ENCODE results near the gene HIP1. TPM values are rescaled to one million over a fixed set of nuclear protein-coding genes. Genes with fewer than 3 reads are reported as not detected.
"Not testable (repeated sequence)": the region's sequence is repeated elsewhere in the genome, so short reads cannot be mapped to it uniquely, and the experiment has no call there.

Gene HIP1
- total RNA-seq, 8 experiments from 2014 or later = 1.8 to 28.4 (median 19.1) TPM

DNA sequence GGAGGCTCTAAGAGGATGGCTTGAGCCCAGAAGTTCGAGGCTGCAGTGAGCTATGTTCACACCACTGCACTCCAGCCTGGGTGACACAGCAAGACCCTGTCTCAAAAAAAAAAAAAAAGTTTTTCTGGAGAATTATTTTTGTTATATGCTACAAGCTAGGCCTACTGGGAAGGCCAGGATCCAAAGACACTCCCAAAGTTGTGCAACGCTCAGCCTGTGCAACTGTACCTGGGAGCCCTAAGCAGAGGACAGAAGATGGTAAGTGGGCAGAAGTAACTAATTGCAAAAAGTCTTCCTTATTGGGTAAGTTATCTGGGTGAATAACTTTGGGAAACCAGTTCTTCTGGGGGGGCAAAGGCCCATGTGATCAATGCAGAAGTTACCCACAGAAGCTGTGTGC lies 17.3 kb downstream of the HIP1 start:
- no peak for ATAC-seq (replicated peaks in 6 of 8)
- H3K27ac ChIP-seq = no peak overlapping the region
- in situ Hi-C loops (cut with MboI; ENCODE audit: low pct_unique_long_range_greater_than_20kb in 2 of 9, low sequenced_read_pairs in 9 of 9, unreplicated experiment in 9 of 9) = loop anchor here in 1 of 9 experiments (10.0 kb wide), 1 partner anchor 187 kb away; no protein-coding TSS in a partner anchor
- 33 to 100% (median 96%) methylated on average over 1 to 2 of the region's 2 CpGs; no CpG with 5 or more reads in 6 of the 10 experiments for WGBS, 10 experiments
- H3K4me3 ChIP-seq = no peak overlapping the region
- H3K4me1 ChIP-seq (replicated peaks in 1 of 2) = no peaks in the 10 kb centered on the region

DNA sequence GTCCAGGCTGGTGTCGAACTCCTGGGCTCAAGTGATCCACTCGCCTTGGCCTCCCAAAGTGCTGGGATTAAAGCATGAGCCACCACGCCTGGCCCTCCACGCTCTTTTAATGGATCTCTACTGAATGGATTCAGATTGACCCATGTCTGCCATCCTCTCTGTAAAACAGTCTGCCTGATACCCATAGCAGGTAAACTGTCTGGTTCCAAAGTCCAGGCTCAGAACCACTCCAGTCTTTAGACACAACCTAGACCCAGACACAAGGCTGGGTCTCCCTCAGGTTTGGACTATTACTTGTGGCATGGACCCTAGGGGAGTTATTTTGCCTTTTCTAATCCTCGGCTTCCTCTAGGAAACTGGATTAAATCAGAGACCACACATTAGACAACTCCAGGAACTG lies 19.1 kb downstream of the HIP1 start:
- no peaks in the 10 kb centered on the region for H3K4me1 ChIP-seq (replicated peaks in 1 of 2)
- no peak for ATAC-seq (replicated peaks in 6 of 8)
- WGBS, 10 experiments = 86 to 100% (median 96%) methylated on average over 1 to 5 of the region's 5 CpGs; no CpG with 5 or more reads in 5 of the 10 experiments
- no peak overlapping the region for H3K4me3 ChIP-seq
- in situ Hi-C loops (cut with MboI; ENCODE audit: low pct_unique_long_range_greater_than_20kb in 2 of 9, low sequenced_read_pairs in 9 of 9, unreplicated experiment in 9 of 9) = loop anchor here in 1 of 9 experiments (10.0 kb wide), 1 partner anchor 185 kb away; no protein-coding TSS in a partner anchor
- no peak overlapping the region for H3K27ac ChIP-seq

DNA sequence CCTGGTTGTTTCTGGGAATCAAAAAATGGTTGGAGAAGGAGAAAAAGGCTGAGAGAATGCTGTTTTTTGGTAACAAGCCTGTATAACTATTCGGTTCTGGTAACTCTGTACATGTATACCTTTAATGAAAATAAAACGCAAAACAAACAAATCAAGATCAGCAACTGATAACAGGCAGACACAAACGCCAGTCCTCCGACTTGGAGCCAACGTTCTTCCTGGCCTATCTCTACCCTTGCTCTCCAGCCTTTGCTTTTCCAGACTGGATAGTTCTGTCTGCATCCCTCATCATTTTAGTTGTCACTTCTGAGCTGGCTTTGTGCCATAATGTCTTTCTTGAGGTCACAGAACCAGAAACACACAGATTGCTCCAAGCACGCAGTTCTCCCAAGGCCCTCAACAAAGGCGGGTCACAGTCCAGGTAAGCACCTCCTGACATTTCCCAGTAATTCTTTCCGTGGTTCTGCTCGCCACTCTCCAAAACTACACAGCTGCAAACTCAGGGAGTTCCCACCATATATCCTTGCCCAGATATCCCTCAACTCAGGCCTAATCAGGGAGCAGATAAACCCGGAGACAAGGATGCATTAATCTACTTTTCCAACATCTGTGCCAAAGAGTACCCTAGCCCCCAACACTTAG lies 20.2 kb downstream of the HIP1 start:
- H3K27ac ChIP-seq = no peak overlapping the region
- 73 to 96% (median 89%) methylated on average over 2 to 8 of the region's 10 CpGs for WGBS, 10 experiments

DNA sequence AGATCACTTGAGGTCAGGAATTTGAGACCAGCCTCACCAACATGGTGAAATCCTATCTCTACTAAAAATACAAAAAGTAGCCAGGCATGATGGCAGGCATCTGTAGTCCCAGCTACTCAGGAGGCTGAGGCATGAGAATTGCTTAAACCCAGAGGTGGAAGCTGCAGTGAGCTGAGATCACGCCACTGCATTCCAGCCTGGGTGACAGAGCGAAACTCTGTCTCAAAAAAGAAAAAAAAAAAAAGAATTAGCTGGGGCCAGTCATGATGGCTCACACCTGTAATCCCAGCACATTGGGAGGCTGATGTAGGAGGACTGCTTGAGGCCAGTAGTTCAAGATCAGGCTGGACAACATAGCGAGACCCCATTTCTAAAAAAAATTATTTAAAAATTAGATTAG lies 21.0 kb downstream of the HIP1 start:
- H3K4me1 ChIP-seq (replicated peaks in 1 of 2); ATAC-seq (replicated peaks in 6 of 8); in situ Hi-C loops (cut with MboI; ENCODE audit: low pct_unique_long_range_greater_than_20kb in 2 of 9, low sequenced_read_pairs in 9 of 9, unreplicated experiment in 9 of 9); H3K4me3 ChIP-seq; H3K27ac ChIP-seq: not testable (repeated sequence)
- 49 to 100% (median 97%) methylated on average over 1 to 3 of the region's 3 CpGs for WGBS, 10 experiments

More for the DNA sequence above, 20.2 kb downstream of the HIP1 start:
- H3K4me1 ChIP-seq (replicated peaks in 1 of 2) = no peaks in the 10 kb centered on the region
- in situ Hi-C loops (cut with MboI; ENCODE audit: low pct_unique_long_range_greater_than_20kb in 2 of 9, low sequenced_read_pairs in 9 of 9, unreplicated experiment in 9 of 9) = no loop called here
- ATAC-seq (replicated peaks in 6 of 8) = no peak
- no peak overlapping the region for H3K4me3 ChIP-seq

DNA sequence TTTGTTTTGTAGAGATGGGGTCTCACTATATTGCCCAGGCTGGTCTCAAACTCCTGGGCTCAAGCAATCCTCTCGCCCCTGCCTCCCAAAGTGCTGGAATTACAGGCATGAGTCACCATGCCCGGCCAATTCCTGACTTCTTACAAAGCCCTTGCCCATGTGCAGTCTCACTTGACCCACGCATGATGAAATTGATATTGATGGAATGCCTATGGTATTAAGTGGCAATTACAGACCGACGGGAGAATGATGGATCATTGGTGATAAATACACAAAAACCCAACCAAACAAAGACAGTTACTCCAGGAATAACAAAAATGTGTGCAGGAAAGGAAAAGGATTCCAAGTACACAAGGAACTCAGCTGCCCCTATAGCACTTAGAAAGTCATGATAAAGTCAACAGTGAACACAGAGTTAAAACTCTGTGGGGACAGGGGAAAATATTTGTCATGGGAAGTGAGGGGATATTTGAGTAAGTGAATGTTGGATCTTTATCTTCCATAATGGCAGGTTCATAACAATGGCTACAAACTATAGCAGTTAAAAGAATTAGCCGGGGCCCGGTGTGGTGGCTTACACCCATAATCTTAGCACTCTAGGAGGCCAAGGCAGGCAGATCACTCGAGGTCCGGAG lies 21.6 kb downstream of the HIP1 start:
- 0 to 93% (median 77%) methylated on average over 1 to 8 of the region's 9 CpGs for WGBS, 10 experiments
- H3K4me3 ChIP-seq = no peak overlapping the region
- no peaks in the 10 kb centered on the region for H3K4me1 ChIP-seq (replicated peaks in 1 of 2)
- no peak for ATAC-seq (replicated peaks in 6 of 8)
- H3K27ac ChIP-seq = no peak overlapping the region
- in situ Hi-C loops (cut with MboI; ENCODE audit: low pct_unique_long_range_greater_than_20kb in 2 of 9, low sequenced_read_pairs in 9 of 9, unreplicated experiment in 9 of 9) = no loop called here

DNA sequence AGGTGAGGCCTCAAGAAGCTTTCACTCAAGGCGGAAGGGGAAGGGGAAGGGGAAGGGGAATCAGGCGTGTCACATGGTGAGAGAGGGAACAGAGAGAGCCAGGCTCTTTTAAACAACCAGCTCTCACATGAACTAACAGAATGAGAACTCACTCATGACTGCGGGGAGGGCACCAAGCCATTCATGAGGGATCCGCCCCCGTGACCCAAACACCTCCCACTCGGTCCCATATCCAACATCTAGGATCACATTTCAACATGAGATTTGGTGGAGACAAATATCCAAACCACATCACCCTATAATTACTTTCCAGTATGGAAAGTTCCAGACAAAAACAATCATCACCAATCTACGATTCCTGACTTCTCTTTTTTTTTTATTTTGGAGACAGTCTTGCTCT lies 22.9 kb downstream of the HIP1 start:
- in situ Hi-C loops (cut with MboI; ENCODE audit: low pct_unique_long_range_greater_than_20kb in 2 of 9, low sequenced_read_pairs in 9 of 9, unreplicated experiment in 9 of 9) = no loop called here
- no peak overlapping the region for H3K4me3 ChIP-seq
- ATAC-seq (replicated peaks in 6 of 8) = no peak
- WGBS, 10 experiments = 40 to 100% (median 94%) methylated on average over 1 to 5 of the region's 7 CpGs; no CpG with 5 or more reads in 5 of the 10 experiments
- no peaks in the 10 kb centered on the region for H3K4me1 ChIP-seq (replicated peaks in 1 of 2)
- H3K27ac ChIP-seq = no peak overlapping the region

DNA sequence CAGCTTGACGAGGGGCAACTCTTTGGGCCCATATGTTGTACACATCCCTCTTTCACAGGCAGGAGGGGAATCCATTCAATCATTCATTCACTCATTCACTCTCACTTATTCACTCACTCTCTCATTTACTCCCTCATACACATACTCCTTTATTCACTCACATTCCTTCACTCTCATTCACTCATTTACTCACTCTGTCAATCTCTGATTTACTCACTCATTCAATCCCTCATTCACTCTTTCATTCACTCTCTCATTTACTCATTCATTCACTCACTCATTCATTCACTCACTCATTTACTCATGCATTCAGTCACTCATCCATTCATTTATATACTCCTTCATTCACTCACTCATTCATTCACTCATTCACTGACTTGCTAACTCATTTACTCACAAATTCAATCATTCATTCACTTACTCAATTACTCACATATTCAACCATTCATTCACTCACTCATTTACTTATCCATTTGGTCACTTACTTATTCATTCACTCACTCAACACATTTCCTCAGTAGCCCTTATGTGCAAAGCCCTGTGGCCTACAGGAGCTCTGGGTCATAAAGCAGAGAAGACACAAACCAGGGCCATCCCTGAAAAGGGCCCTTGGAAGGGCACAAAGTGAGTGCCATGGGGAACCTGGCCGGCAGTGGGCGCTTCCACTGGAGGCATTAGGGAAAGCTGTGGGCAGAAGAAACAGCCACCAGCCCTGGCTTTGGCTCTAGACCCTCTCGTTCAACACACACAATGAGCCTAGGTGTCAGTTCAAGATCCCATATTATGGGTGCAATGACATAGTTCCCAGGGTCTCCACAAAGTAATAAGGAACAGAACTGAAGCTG lies 26.0 kb downstream of the HIP1 start:
- H3K27ac ChIP-seq = no peak overlapping the region
- WGBS, 10 experiments = 57 to 100% (median 79%) methylated on average over 1 to 4 of the region's 4 CpGs; no CpG with 5 or more reads in 1 of the 10 experiments

DNA sequence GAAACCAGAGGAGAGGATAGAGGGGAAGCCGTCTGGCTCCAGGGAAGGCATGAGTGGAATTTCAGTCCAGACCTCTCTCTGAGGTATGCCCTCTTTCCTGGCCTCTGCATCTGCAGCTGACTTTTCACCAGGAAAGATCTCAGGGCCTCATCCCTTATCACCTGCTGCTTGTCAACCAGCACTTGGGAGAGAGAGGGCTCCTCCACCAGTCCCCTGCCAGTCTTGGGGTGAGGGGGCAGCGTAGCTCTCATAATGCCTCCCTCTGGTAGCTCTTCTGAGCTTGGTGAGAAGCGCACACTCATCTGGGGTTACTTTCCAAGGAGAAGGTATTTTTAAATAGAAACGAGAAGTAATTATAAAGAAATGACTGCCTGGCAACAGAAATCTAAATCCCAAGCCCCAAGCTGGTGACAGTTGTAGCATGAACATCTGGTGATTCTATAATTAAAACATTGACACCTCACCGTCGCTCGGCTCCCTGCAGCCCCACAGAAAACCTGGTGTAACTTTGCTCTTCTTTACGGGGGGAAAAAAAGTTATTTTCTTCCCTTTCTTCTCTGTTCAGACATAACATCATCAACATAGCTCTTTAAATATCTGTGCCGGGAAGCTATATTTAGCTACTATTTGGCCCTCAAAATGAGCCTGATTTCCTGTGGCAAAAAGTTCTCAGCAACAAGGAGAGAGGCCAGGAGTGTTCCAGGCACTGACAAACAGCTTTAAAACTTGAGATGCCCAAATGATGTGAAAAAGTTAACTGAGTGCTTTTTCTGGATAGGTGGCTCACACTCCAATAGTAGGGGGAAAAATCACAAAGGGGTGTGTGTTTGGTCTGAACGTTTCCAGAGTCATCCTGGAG lies 26.9 kb downstream of the HIP1 start:
- no peaks in the 10 kb centered on the region for H3K4me1 ChIP-seq (replicated peaks in 1 of 2)
- no peak overlapping the region for H3K4me3 ChIP-seq
- H3K27ac ChIP-seq = no peak overlapping the region
- ATAC-seq (replicated peaks in 6 of 8) = no peak
- WGBS, 10 experiments = 0 to 85% (median 53%) methylated on average over 1 to 8 of the region's 10 CpGs
- in situ Hi-C loops (cut with MboI; ENCODE audit: low pct_unique_long_range_greater_than_20kb in 2 of 9, low sequenced_read_pairs in 9 of 9, unreplicated experiment in 9 of 9) = no loop called here

More for the DNA sequence above, 26.0 kb downstream of the HIP1 start:
- no peak for ATAC-seq (replicated peaks in 6 of 8)
- no peaks in the 10 kb centered on the region for H3K4me1 ChIP-seq (replicated peaks in 1 of 2)
- no peak overlapping the region for H3K4me3 ChIP-seq
- in situ Hi-C loops (cut with MboI; ENCODE audit: low pct_unique_long_range_greater_than_20kb in 2 of 9, low sequenced_read_pairs in 9 of 9, unreplicated experiment in 9 of 9) = no loop called here

DNA sequence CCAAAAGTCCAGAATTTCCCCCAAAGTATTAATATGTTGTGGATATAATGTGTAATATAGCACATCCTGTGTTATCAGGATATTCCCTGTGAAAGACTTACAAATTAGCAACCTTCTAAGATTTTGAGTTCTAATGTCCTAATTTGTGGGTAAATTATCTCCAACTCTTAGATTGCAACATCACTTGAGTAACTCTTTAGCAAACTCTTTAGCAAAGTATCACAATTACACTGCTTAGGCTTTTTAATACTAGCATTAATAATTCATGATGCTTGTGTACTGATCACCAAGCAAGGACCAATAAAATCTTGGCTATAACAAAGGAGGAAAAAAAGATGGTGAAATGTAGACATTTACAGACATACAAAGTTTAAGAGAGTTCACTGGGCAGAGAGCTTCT lies 27.7 kb downstream of the HIP1 start:
- ATAC-seq (replicated peaks in 6 of 8) = no peak
- in situ Hi-C loops (cut with MboI; ENCODE audit: low pct_unique_long_range_greater_than_20kb in 2 of 9, low sequenced_read_pairs in 9 of 9, unreplicated experiment in 9 of 9) = no loop called here
- H3K27ac ChIP-seq = no peak overlapping the region
- H3K4me3 ChIP-seq = no peak overlapping the region
- H3K4me1 ChIP-seq (replicated peaks in 1 of 2) = no peaks in the 10 kb centered on the region

DNA sequence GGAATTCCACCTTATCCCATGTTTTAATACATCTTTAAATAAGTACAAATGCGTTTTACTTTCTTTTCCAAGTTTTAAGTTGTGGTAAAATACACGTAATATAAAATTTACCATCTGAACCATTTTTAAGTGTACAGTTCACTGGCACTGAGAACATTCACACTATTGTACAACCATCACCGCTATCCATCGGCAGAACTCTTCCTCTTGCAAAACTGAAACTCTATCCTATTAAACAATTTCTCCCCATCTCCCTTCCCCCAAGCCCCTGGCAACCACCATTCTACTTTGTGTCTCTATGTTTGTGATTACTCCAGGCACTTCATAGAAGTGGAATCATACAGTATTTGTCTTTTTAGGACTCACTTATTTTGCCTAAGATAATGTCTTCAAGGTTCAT lies 33.8 kb downstream of the HIP1 start:
- Histone ChIP-seq H3K27ac (no peak overlapping the region), H3K4me3 (no peak overlapping the region), H3K4me1 (replicated peaks in 1 of 2) (no peaks in the 10 kb centered on the region)
- no peak for ATAC-seq (replicated peaks in 6 of 8)
- in situ Hi-C loops (cut with MboI; ENCODE audit: low pct_unique_long_range_greater_than_20kb in 2 of 9, low sequenced_read_pairs in 9 of 9, unreplicated experiment in 9 of 9) = no loop called here
- 53 to 100% (median 91%) methylated on average over 2 to 4 of the region's 4 CpGs; no CpG with 5 or more reads in 2 of the 10 experiments for WGBS, 10 experiments

DNA sequence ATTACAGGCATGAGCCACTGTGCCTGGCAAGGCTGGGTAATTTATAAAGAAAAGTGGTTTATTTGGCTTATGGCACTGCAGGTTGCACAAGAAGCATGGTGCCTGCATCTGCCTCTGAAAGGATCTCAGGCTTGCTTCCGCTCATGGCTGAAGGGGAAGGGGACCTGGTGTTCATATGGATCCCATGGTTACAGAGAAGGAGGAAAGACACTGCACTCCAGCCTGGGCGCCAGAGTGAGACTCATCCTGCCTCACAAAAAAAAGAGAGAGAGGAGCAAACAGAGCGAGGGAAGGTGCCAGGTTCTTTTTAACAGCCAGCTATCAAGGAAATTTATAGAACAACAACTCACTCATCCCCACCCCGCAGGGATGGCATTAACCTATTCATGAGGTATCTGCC lies 36.2 kb downstream of the HIP1 start:
- 40 to 100% (median 96%) methylated on average over 1 to 3 of the region's 4 CpGs; no CpG with 5 or more reads in 1 of the 10 experiments for WGBS, 10 experiments
- no peak for ATAC-seq (replicated peaks in 6 of 8)
- Histone ChIP-seq H3K4me3 (no peak overlapping the region), H3K4me1 (replicated peaks in 1 of 2) (no peaks in the 10 kb centered on the region), H3K27ac (no peak overlapping the region)
- in situ Hi-C loops (cut with MboI; ENCODE audit: low pct_unique_long_range_greater_than_20kb in 2 of 9, low sequenced_read_pairs in 9 of 9, unreplicated experiment in 9 of 9) = no loop called here

DNA sequence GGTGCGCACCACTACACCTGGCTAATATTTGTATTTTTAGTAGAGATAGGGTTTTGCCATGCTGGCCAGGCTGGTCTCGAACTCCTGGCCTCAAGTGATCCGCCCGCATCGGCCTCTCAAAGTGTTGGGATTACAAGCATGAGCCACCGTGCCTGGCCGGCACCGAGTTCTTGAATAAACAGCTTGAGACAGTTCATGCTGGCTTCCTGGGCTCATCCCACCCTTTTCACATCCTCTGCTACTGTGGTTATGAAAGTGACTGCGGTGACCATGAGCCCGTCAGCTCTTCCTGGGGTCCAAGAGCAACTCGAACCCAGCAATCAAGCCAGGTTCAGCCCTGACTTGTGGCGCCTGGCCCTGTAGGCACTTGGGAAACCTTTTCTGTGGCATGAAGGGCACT lies 38.7 kb downstream of the HIP1 start:
- no peak overlapping the region for H3K4me3 ChIP-seq
- H3K27ac ChIP-seq = no peak overlapping the region
- no peak for ATAC-seq (replicated peaks in 6 of 8)
- no peaks in the 10 kb centered on the region for H3K4me1 ChIP-seq (replicated peaks in 1 of 2)
- WGBS, 10 experiments = 60 to 92% (median 88%) methylated on average over 1 to 8 of the region's 12 CpGs; no CpG with 5 or more reads in 6 of the 10 experiments
- in situ Hi-C loops (cut with MboI; ENCODE audit: low pct_unique_long_range_greater_than_20kb in 2 of 9, low sequenced_read_pairs in 9 of 9, unreplicated experiment in 9 of 9) = loop anchor here in 1 of 9 experiments (10.0 kb wide), 1 partner anchor 55 kb away; no protein-coding TSS in a partner anchor
